Embryonic facial prominence (tissue), 1 donor: ENCODE data around the gene EGFR.

Experiments used
- DNase-seq: peaks from one replicate; pipeline ENCODE4 v3.0.0-alpha.2; 2016; ENCODE audit errors: extremely low spot score

The EGFR gene

DNA sequence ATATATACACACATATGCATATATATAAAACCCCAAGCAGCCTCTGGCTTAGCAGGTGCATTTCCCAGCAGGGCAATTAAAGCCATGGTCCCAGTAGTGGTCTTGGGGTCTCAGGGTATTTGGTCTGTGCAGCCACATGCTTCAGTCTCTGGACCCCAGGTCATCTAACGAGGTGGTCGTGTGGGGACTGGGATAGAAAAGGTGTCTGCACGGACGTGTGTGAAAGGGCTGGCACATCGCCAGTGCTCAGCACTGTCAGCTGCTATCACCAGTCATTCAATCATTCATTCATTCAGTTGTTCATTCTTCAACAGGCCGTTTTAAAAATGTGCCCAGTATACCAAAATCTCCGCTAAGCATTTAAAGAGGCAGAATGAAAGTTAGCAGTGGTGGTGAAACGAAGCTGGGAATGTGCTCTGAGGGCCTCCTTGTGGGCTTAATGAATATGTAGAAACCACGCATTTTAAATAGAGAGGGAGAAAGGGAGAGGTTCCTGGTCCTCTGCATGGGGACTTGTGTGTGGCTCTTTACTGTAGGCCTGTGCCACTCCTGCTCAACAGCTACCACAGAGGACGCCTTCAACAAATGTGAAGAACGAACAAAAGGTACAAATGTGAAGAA is 170.4 kb downstream of the EGFR start:
- no peak for DNase-seq

- no peak for DNase-seq
Measured at GRCh38 chr7:55189878-55190436, 171.1 kb downstream of the EGFR start.

- DNase-seq, result no peak
Measured at GRCh38 chr7:55190511-55191160, 171.8 kb downstream of the EGFR start.

DNA sequence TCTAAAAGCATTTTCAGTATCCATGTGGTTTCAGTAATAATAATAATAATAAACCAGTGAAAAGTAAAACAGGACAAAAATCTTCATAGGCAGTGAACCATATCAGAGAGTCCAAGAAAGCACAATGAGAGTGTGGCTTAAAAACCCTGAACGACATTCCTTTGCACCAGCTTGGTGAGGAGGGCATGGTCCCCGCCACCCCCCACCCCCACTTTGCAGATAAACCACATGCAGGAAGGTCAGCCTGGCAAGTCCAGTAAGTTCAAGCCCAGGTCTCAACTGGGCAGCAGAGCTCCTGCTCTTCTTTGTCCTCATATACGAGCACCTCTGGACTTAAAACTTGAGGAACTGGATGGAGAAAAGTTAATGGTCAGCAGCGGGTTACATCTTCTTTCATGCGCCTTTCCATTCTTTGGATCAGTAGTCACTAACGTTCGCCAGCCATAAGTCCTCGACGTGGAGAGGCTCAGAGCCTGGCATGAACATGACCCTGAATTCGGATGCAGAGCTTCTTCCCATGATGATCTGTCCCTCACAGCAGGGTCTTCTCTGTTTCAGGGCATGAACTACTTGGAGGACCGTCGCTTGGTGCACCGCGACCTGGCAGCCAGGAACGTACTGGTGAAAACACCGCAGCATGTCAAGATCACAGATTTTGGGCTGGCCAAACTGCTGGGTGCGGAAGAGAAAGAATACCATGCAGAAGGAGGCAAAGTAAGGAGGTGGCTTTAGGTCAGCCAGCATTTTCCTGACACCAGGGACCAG is 172.5 kb downstream of the EGFR start:
- DNase-seq, result no peak

- DNase-seq, result no peak
Measured at GRCh38 chr7:55191926-55192692, 173.3 kb downstream of the EGFR start.

DNA sequence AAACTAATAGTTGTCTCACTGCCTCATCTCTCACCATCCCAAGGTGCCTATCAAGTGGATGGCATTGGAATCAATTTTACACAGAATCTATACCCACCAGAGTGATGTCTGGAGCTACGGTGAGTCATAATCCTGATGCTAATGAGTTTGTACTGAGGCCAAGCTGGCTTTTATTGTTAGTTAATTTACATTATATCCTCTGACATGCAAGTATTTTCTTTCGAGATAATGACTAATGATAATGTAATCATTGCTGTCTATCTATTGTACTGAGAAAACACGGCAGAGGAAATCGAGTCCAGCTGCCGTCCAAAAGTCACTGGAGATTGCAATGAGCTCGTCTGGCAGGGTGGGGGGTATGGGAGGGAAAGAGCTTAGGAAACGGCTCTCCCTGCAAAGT is 173.9 kb downstream of the EGFR start:
- DNase-seq, result no peak

- no peak for DNase-seq
Measured at GRCh38 chr7:55193245-55193644, 174.4 kb downstream of the EGFR start.

- no peak for DNase-seq
Measured at GRCh38 chr7:55194522-55194921, 175.7 kb downstream of the EGFR start.

- no peak for DNase-seq
Measured at GRCh38 chr7:55198634-55199392, 180.0 kb downstream of the EGFR start.

DNA sequence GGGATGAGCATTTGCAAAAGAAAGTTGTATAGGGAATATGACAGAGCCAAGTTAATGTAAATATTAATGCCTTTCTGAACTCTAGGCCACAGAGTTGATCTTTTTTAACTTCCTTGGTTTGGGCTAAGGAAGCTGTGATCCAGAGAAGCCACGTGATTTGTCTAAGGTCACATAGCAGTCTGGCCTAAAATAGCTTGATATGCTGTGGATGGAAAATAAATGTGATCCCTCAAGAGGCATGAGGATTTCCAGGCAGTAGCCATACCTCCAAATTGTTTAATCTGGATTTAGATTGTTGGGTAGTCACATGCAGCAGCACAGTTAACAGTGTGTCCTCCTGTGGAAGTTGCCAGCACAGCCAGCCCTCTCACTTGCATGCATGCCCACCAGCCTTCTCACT is 180.6 kb downstream of the EGFR start:
- DNase-seq, result no peak

GRCh38 chr7:55200441-55200840 is 181.6 kb downstream of the EGFR start:
- DNase-seq, result no peak

DNA sequence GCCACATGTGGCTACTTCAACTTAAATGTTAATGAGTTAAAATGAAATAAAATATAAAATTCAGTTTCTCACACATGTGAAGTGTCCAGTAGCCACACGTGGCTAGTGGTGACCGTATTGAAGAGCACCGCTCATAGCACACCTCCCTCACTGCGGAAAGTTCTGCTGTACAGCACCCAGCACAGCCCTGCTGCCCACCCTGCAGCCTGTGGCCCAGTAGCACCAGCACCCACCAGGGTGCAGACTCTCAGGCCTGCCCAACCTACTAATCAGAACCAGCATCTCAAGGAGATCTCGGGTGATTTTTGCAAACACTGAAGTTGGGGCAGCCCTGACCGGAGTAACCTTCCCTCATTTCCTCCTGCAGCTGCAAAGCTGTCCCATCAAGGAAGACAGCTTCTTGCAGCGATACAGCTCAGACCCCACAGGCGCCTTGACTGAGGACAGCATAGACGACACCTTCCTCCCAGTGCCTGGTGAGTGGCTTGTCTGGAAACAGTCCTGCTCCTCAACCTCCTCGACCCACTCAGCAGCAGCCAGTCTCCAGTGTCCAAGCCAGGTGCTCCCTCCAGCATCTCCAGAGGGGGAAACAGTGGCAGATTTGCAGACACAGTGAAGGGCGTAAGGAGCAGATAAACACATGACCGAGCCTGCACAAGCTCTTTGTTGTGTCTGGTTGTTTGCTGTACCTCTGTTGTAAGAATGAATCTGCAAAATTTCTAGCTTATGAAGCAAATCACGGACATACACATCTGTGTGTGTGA is 183.5 kb downstream of the EGFR start:
- no peak for DNase-seq

GRCh38 chr7:55203300-55203699 is 184.5 kb downstream of the EGFR start:
- DNase-seq, result no peak

DNA sequence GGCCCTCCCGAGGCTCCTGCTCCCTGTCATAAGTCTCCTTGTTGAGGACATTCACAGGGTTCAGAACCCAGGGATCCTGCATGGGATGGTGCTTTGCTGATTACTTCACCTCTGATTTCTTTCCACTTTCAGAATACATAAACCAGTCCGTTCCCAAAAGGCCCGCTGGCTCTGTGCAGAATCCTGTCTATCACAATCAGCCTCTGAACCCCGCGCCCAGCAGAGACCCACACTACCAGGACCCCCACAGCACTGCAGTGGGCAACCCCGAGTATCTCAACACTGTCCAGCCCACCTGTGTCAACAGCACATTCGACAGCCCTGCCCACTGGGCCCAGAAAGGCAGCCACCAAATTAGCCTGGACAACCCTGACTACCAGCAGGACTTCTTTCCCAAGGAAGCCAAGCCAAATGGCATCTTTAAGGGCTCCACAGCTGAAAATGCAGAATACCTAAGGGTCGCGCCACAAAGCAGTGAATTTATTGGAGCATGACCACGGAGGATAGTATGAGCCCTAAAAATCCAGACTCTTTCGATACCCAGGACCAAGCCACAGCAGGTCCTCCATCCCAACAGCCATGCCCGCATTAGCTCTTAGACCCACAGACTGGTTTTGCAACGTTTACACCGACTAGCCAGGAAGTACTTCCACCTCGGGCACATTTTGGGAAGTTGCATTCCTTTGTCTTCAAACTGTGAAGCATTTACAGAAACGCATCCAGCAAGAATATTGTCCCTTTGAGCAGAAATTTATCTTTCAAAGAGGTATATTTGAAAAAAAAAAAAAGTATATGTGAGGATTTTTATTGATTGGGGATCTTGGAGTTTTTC is 186.5 kb downstream of the EGFR start:
- no peak for DNase-seq

DNA sequence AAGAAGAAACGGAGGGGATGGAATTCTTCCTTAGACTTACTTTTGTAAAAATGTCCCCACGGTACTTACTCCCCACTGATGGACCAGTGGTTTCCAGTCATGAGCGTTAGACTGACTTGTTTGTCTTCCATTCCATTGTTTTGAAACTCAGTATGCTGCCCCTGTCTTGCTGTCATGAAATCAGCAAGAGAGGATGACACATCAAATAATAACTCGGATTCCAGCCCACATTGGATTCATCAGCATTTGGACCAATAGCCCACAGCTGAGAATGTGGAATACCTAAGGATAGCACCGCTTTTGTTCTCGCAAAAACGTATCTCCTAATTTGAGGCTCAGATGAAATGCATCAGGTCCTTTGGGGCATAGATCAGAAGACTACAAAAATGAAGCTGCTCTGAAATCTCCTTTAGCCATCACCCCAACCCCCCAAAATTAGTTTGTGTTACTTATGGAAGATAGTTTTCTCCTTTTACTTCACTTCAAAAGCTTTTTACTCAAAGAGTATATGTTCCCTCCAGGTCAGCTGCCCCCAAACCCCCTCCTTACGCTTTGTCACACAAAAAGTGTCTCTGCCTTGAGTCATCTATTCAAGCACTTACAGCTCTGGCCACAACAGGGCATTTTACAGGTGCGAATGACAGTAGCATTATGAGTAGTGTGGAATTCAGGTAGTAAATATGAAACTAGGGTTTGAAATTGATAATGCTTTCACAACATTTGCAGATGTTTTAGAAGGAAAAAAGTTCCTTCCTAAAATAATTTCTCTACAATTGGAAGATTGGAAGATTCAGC is 187.6 kb downstream of the EGFR start:
- DNase-seq, result no peak

GRCh38 chr7:55207436-55208125 is 188.8 kb downstream of the EGFR start:
- DNase-seq, result no peak

DNA sequence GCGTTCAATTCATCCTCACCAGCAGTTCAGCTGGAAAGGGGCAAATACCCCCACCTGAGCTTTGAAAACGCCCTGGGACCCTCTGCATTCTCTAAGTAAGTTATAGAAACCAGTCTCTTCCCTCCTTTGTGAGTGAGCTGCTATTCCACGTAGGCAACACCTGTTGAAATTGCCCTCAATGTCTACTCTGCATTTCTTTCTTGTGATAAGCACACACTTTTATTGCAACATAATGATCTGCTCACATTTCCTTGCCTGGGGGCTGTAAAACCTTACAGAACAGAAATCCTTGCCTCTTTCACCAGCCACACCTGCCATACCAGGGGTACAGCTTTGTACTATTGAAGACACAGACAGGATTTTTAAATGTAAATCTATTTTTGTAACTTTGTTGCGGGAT is 190.5 kb downstream of the EGFR start:
- no peak for DNase-seq

- no peak for DNase-seq
Measured at GRCh38 chr7:55210176-55210575, 191.4 kb downstream of the EGFR start.
